H4 (cell line): ENCODE data around the gene HYLS1. TPM values are rescaled to one million over a fixed set of nuclear protein-coding genes. Genes with fewer than 3 reads are reported as not detected.
"Not testable (repeated sequence)": the region's sequence is repeated elsewhere in the genome, so short reads cannot be mapped to it uniquely, and the experiment has no call there.

Experiments
- DNase-seq: peaks from one replicate; pipeline ENCODE4 v3.0.0-alpha.2; 2015; ENCODE audit warnings: low spot score
- total RNA-seq: library from RNA; depleted of rRNA; stranded (reverse); fragments of >200 nt; shearing (Covaris generic); gene quantifications from 2 replicates; pipeline ENCODE4 v1.2.3, GENCODE V29; 2014

Gene HYLS1
- total RNA-seq, 1 experiment from 2014 or later = 14.0 TPM

DNA sequence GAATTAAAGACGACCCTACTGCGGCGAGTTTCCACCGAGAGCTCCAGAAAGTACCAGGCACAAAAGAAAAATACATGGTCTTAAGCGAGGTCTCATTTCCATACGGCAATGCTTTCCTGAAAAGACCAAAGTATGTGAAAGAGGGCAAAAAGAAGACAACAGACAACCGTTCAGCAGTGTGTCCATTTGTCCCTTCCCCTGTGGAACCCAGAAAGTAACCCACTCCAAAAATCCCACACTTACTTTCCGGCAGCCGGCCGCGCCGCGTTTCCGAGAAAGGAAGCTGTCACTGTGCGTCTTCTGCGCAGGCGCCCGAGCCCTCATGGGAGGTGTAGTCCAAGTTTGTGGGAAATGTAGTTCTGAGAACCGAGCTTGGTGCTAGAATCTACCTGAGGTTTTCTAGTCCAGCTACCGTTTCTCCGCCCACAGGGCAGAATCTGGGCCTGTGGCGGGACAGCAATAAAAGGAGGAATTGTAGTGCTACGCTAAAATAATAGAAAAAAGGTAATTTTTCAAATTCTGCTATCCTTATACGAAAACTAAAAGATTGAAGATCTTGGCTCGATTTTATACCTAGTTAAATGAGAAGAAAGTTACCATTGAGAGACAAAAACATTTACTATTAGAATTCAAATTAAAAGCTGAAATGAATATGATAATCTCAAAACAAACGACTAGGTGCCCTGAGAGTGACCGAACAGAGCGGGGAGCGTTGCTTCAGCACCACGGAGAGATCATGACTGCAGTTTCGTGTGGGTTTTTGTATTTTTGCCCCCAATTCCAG is 15.7 kb downstream of the HYLS1 start, which contains the start of gene PUS3:
Gene PUS3, minus strand, starts transcription at position 280 of the 784 bp plus-strand sequence. CDS start 6,922 bp downstream, outside the sequence.
- peak; percentile 71 for DNase-seq

DNA sequence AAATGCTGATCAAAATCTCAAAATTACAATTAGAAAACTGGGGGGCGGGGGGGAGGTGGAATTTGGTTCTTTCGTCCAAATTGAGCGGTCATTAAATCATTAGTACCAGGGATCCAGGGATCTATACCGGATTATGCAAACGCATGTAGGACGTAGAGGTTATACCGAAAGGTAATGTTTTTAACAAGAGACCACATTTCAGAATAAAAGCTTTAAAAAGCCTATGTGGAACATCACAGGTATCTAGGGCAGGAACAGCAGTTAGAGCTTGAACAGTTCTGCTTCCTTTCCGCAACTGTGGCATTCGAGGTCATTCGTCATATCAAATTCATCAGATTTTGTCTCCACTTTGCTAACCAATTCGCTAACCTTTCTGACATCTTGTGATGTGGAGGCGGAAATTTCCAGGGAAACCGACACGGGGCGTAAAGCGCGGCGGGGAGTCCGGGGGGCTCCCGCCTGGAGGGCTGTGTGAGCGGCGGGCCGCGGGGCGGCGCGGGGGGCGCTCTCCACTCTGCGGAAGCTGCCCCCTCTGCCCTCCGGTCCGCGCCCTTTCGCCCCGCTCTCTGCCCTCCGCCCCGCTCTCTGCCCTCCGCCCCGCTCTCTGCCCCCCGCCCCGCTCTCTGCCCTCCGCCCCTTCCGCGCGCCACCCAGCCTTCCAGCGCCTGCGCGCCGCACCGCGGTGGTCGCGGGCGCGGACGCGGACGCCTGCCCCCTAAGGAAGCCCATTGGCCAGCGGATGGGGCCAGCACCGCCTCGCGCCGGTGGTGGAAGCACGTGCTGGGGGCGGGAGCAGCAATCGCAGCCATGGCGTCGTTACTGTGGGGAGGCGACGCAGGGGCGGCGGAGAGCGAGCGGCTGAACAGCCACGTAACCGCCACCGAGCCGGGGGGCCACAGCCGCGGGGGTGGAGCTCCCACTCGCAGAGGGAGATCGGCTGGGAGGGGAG is 16.5 kb downstream of the HYLS1 start, which contains the start of gene DDX25:
Gene DDX25, plus strand, starts transcription at position 798 of the 949 bp plus-strand sequence. Its CDS starts 10 bp downstream, at position 808.
- no peak for DNase-seq

DNA sequence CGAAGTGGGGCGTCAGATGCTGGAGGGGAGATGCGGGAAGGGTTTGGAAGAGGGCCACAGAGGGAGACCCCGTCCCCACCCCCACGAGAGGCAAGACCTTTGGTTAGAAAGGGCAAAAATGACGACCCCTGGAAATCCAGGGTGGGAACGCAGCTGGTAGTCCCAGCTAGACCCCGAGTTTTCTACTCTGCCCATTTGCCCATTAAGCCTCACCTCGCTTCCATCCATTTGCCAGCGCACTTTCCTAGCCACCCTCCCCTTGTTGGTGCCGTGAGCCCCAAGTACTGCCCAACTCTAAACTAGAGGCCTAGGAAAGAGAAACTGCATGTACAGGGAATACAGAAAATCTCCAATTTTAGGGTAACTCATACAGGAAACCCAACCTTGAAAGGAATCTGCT is 17.2 kb downstream of the HYLS1 start:
- no peak for DNase-seq

- DNase-seq = no peak
Measured at GRCh38 chr11:125910226-125910849, 22.9 kb downstream of the HYLS1 start.

GRCh38 chr11:125914601-125915000 is 27.1 kb downstream of the HYLS1 start:
- not testable (repeated sequence) for DNase-seq

DNA sequence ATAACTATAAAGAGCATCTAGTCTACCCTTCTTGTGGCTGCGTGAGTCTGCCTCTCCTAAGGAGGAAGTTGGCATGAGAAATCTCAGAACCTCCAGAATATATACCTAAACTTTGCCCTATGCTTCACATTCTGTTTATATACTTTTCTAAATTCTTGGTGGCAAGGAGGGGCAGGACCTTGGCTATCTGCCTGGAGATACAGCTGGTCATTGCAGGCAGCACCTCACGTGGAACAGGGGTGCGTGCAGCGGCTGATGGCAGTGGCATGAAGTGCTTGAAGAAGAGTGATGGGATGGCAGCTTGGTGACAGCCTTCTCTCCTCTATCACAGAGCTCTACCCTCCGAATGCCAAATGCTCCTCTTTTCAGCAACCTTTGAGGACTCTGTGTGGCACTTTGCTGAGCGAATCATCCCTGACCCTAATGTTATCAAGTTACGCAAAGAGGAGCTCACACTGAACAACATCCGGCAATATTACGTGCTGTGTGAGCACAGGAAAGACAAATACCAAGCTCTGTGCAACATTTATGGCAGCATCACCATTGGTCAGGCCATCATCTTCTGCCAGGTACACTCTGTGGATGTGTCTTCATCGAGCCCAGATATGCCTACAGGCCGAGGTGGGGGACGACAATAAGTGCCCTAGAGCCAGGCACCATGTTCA is 29.3 kb downstream of the HYLS1 start:
- DNase-seq = no peak

GRCh38 chr11:125918140-125918840 is 30.8 kb downstream of the HYLS1 start:
- no peak for DNase-seq

DNA sequence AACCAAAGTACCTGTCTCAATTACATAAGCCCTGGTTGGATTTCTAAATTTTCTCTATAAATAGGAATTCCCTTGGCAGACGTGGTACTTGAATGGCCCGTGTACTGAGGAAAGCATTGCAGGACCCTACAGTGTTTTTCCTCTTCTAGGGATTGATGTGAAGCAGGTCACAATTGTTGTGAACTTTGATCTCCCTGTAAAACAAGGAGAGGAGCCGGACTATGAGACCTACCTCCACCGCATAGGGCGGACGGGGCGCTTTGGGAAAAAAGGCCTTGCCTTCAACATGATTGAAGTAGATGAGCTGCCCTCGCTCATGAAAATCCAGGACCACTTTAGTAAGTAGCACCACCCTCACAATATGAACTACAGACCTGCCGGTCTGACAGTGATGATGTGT is 33.6 kb downstream of the HYLS1 start:
- DNase-seq = no peak

DNA sequence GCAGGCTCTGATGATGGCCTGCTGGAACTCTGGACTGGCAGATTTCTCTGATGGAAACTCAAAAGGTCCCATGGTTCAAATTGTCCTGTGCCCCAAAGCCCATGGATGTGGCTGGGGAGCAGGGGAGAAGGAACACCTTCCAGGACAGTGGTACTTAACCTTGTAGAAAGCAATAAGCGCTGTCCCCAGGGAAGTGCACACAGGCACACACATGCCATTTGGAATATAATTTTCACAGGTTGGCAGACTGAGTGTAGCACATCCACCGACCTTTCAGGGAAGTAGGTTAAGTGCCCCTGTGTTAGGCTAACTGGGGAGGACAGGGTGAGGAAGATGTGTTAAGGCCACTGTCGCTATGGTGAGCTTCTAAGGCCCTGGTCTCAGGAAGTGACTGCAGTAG is 34.7 kb downstream of the HYLS1 start:
- no peak for DNase-seq

DNA sequence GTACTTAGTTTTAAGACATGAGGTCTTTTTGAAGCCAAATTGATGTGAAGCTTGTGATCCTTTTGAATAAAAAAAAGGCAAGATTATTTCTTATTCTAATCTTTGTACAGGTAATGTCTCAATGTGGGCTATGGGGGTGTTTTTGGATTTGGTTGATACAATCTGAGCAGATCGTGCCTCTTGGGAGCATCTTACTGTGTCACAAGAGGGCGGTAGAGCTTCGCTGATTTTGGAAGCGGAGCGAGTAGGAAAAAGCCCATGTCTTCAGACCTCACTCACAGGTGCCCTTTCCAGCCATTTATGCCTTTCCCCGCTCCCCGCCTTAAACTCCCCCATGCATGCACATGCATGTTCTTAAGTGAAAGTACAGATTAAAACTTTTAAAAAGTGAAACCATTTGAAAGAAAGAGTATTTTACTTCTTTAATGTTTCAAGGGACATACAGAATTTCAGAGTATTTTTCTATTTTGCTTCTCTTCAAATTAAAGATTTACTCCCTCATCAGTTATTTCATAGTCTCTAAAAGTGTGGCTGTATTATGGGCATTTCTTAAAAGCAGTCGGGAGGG is 35.6 kb downstream of the HYLS1 start:
- peak; percentile 68 for DNase-seq

GRCh38 chr11:125923633-125924032 is 36.2 kb downstream of the HYLS1 start:
- no peak for DNase-seq

- no peak for DNase-seq
Measured at GRCh38 chr11:125924384-125925007, 37.0 kb downstream of the HYLS1 start.

DNA sequence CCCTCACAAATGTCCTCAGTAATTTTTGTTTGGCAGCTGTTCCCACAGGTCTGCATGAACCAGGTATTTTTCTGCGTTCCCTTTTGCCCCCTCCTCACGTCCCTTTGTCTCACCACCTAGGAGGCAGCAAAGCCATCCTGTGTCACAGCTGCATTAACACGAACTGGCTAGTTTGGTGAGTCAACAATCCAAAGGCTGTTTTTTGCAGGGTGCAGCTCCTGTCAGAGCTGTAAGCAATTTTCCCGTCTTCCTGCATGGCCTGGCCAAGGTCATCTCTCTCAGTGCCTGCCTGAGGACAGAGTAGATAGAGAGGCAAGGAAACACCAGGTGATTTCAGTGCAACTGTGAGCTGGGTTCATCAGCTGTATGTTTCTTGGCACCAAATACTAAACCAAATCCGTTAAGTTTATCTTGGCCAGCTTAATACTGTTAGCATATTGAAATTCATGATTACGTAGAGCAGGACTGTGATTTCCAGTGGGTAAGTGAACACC is 37.8 kb downstream of the HYLS1 start:
- DNase-seq = no peak

GRCh38 chr11:125925804-125926203 is 38.3 kb downstream of the HYLS1 start:
- DNase-seq = no peak

DNA sequence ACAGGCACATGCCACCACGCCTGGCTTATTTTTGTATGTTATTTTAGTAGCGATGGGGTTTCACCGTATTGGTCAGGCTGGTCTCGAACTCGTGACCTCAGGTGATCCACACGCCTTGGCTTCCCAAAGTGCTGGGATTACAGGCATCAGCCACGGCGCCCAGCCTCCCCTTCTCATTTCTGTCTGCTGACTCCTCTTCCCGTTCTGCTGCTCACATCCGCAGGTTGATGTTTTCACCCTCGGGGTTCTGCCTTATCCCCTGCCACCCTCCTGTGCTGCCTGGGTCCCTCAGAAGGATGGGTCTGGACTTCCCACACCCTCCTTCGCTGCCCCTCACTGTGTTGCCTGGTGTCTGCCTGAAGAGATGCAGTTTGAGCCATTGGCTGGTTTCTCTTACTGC is 39.2 kb downstream of the HYLS1 start:
- no peak for DNase-seq

DNA sequence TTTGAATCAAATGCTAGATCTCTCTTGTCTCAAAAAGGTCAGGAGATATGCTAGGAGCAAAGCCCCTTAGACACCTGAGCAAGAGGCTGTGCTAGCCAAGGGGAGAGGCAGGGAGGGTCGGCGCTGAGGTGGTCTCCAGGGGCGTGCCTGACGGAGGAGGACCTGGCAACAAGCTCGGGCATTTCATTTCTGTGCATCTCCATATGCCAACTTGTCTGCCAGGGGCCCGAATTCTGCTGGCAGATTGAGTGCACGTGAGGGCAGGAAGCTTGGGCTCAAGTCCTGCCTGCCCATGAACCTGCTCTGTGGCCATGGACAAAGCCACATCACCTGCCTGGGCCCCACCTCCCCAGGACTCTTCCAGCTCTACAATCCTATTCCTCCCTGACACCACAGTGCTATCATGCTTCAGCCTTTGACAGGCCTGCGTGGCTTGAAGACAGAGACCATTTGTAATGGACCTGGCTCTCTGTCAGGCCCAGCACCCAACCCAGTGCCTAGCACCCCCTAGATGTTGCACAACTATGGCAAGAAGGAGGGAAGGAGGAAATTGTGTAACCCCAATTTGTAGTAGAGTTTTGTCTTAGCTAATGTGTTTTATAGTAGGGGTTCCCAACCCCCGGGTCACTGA is 42.1 kb downstream of the HYLS1 start:
- no peak for DNase-seq

- DNase-seq = no peak
Measured at GRCh38 chr11:125930076-125930450, 42.6 kb downstream of the HYLS1 start.

- DNase-seq = no peak
Measured at GRCh38 chr11:125931116-125931515, 43.6 kb downstream of the HYLS1 start.

DNA sequence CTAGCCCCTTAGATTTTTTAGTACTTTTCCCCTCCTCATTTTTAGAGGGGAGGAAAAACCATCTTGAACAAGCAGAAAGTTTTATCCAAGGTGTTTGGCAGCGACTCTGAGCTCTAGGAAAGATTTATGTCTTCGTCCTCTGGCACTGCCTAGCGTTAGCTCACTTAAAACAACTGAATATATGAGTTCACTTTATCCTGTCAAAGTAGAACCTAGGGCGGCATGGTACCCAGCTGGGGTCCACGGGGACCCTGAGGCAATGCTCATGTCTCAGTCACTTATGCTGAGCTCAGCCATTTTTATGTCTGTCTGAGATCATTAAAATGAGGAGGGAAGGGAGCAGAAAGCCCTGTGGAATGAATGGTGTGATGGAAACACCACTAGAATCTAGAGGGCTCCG is 44.2 kb downstream of the HYLS1 start:
- DNase-seq = no peak
